Osteoblast (primary cell): ENCODE results near the gene NXPE1. TPM values are rescaled to one million over a fixed set of nuclear protein-coding genes. Genes with fewer than 3 reads are reported as not detected.

Experiments
- DNase-seq: peaks from one replicate; pipeline ENCODE4 v3.0.0; 2011; ENCODE audit warnings: low spot score, mixed read lengths; ENCODE audit not compliant: insufficient read length; ENCODE audit errors: missing footprints
- H2AFZ ChIP-seq: 2 replicates; pipeline ENCODE4 v1.6.0; 2011; ENCODE audit warnings: mild to moderate bottlenecking, low read length
- H3K27ac ChIP-seq: 2 replicates; pipeline ENCODE4 v1.5.1; 2011; ENCODE audit warnings: mild to moderate bottlenecking, low read depth, low read length, moderate library complexity
- H3K27me3 ChIP-seq: 2 replicates; pipeline ENCODE4 v1.6.0; 2012; ENCODE audit warnings: mild to moderate bottlenecking, control low read depth, inconsistent platforms, low read length, moderate library complexity; ENCODE audit not compliant: insufficient read depth
- H3K36me3 ChIP-seq: 2 replicates; pipeline ENCODE4 v1.5.1; 2011; ENCODE audit warnings: mild to moderate bottlenecking, low read length, control low read depth, moderate library complexity; ENCODE audit not compliant: insufficient read depth
- H3K4me1 ChIP-seq: 2 replicates; pipeline ENCODE4 v1.5.1; 2011; ENCODE audit warnings: mild to moderate bottlenecking, low read length, control low read depth, moderate library complexity; ENCODE audit not compliant: insufficient read depth
- H3K4me2 ChIP-seq: 2 replicates; pipeline ENCODE4 v1.6.0; 2011; ENCODE audit warnings: mild to moderate bottlenecking, low read length; ENCODE audit not compliant: insufficient read depth
- H3K4me3 ChIP-seq: fragments of 200-600 bp; sonication (generic); 3 replicates; pipeline ENCODE4 v1.5.1; 2012; ENCODE audit warnings: mild to moderate bottlenecking, low read length, inconsistent platforms; ENCODE audit not compliant: insufficient read depth
- H3K79me2 ChIP-seq: 2 replicates; pipeline ENCODE4 v1.6.0; 2012; ENCODE audit warnings: mild to moderate bottlenecking, low read length, control low read depth, inconsistent platforms; ENCODE audit not compliant: insufficient read depth
- H3K9me3 ChIP-seq: 2 replicates; pipeline ENCODE4 v1.5.1; 2011; ENCODE audit warnings: low read depth, low read length, control low read depth
- H4K20me1 ChIP-seq: 2 replicates; pipeline ENCODE4 v1.6.0; 2012; ENCODE audit warnings: mild to moderate bottlenecking, low read length, control low read depth; ENCODE audit not compliant: insufficient read depth
- total RNA-seq: library from RNA; depleted of rRNA; stranded (reverse); fragments of >200 nt; gene quantifications from 2 replicates; pipeline ENCODE4 v1.2.3, GENCODE V29; 2012
- TF ChIP-seq, protein P1 (sequence below): IDR thresholded peaks from 2 replicates; pipeline ENCODE4 v1.5.1; 2011; ENCODE audit warnings: mild to moderate bottlenecking, low read depth, low read length, moderate library complexity; ENCODE audit errors: extremely low read depth

NXPE1 gene
- total RNA-seq, 1 donor = not detected

DNA sequence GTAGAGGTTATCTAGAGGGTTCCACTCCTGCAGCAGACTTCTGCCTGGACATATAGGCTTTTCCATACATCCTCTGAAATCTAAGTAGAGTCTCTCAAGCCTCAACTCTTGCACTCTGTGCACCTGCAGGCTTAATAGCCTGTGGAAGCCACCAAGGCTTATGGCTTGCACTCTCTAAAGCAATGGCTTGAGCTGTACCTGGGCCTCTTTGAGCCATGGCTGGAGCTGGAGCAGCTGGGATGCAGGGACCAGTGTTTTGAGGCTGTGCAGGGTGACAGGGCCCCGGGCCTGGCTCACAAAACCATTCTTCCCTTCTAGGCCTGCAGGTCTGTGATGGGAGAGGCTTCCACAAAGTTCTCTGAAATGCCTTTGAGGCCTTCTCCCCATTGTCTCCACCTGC is 38.8 kb upstream of the NXPE1 start:
- TF ChIP-seq, protein P1, sequence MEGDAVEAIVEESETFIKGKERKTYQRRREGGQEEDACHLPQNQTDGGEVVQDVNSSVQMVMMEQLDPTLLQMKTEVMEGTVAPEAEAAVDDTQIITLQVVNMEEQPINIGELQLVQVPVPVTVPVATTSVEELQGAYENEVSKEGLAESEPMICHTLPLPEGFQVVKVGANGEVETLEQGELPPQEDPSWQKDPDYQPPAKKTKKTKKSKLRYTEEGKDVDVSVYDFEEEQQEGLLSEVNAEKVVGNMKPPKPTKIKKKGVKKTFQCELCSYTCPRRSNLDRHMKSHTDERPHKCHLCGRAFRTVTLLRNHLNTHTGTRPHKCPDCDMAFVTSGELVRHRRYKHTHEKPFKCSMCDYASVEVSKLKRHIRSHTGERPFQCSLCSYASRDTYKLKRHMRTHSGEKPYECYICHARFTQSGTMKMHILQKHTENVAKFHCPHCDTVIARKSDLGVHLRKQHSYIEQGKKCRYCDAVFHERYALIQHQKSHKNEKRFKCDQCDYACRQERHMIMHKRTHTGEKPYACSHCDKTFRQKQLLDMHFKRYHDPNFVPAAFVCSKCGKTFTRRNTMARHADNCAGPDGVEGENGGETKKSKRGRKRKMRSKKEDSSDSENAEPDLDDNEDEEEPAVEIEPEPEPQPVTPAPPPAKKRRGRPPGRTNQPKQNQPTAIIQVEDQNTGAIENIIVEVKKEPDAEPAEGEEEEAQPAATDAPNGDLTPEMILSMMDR = no peak
- Histone ChIP-seq H3K36me3 (no peaks in the 10 kb centered on the region), H3K27me3 (no peaks in the 10 kb centered on the region), H3K4me3 (no peak overlapping the region), H3K4me2 (no peak overlapping the region), H3K79me2 (no peaks in the 10 kb centered on the region), H2AFZ (no peak overlapping the region), H3K27ac (no peak overlapping the region), H3K9me3 (no peaks in the 10 kb centered on the region), H4K20me1 (no peaks in the 10 kb centered on the region), H3K4me1 (no peaks in the 10 kb centered on the region)
- DNase-seq = no peak

DNA sequence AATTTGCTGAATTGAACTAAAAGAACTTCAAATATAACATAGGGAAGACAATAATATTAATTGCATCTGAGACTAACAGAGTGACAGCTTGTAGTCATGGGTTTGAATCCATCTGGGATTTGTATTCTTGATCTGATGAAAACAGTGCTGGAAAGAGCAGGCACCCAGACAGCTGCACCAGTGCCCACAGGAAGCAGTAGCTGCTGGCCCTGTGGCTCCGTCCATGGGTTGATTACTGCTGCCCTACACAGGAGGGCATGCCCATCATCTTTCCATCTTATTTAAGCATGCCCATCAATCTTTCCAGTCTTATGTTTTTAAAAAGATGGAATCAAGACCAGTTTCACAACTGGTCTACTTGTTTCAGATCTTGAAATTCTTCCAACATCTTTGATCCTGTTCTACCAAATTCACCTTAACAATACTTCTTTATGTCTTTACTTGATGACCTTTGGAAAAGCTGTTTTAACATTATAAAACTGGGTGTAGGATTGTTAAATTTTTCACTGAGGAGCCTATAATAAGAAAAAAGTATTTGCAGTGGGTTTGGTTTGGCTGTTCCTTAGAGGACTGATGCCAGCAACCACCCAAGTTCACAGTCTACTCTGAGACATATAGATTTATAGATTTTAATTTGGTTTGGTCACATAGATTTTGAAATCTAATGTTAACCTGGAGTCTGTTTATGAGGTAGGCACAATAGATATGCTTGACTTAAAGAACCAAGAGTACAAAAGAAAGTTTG is 36.7 kb upstream of the NXPE1 start:
- Histone ChIP-seq H3K4me1 (no peaks in the 10 kb centered on the region), H3K4me2 (no peak overlapping the region), H3K36me3 (no peaks in the 10 kb centered on the region), H3K27ac (no peak overlapping the region), H3K4me3 (no peak overlapping the region), H3K9me3 (no peaks in the 10 kb centered on the region), H3K27me3 (no peaks in the 10 kb centered on the region), H2AFZ (no peak overlapping the region), H3K79me2 (no peaks in the 10 kb centered on the region), H4K20me1 (no peaks in the 10 kb centered on the region)
- peak; percentile 22 for DNase-seq
- TF ChIP-seq, protein P1 = no peak

DNA sequence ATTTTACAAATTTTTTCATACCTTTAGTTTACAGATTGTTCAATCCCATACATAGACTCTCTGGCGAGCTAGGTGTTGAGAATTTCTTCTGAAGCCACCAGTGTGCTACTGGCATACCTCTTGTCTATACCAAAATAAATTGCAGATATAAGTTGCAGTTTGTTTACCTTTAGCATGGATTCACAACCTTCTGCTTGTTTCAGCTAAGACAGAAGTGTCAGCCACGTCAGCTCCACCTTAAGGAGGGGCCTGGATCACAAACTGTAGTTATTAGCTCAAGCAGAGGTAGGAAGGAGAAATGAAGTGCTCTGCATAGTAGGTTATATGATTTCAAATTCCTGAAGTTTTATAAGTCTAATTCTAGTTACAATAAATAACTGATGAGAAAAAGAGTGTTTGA is 35.9 kb upstream of the NXPE1 start, which contains the start of gene NXPE4:
Gene NXPE4 (minus strand): TSS at position 216 of the 400 bp plus-strand sequence. CDS start 1,027 bp downstream, outside the sequence.
- Histone ChIP-seq H3K4me2 (no peak within 1 kb of the TSS), H3K4me3 (no peak within 1 kb of the TSS), H3K27me3 (no peaks in the 10 kb centered on the region), H3K79me2 (no peaks in the 10 kb centered on the region), H4K20me1 (no peaks in the 10 kb centered on the region), H3K27ac (no peak within 1 kb of the TSS), H3K36me3 (no peaks in the 10 kb centered on the region), H2AFZ (no peak within 1 kb of the TSS), H3K4me1 (no peaks in the 10 kb centered on the region), H3K9me3 (no peaks in the 10 kb centered on the region)
- TF ChIP-seq, protein P1 = no peak
- no peak for DNase-seq

DNA sequence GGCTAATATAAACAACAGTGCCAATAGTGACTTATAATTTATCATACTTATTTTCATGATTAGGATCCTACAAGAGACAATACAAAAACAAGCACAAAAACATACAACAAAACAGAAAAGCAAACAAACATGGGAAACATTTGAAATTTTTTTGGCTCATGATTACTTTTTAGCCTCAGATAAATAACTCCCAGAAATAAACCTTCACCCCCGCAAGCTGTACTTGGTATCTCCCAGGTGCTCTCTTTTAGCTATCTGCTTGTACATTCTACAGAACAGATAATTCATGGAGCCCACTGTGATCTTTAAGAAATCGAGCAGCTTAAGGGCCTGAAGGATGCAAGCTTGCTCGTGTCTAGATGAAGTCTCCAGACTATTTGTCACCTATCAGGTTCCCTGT is 35.0 kb upstream of the NXPE1 start:
- H3K27ac ChIP-seq = no peak overlapping the region
- TF ChIP-seq, protein P1 = no peak
- no peak overlapping the region for H2AFZ ChIP-seq
- no peak overlapping the region for H3K4me2 ChIP-seq
- H3K4me3 ChIP-seq = no peak overlapping the region
- no peaks in the 10 kb centered on the region for H4K20me1 ChIP-seq
- H3K9me3 ChIP-seq = no peaks in the 10 kb centered on the region
- H3K27me3 ChIP-seq = no peaks in the 10 kb centered on the region
- H3K36me3 ChIP-seq = no peaks in the 10 kb centered on the region
- DNase-seq = no peak
- no peaks in the 10 kb centered on the region for H3K4me1 ChIP-seq
- H3K79me2 ChIP-seq = no peaks in the 10 kb centered on the region
